ENCODE measurements around the gene CYB5A. TPM values are rescaled to one million over a fixed set of nuclear protein-coding genes. Genes with fewer than 3 reads are reported as not detected.

Gene CYB5A
- total RNA-seq, 1 experiment from 2014 or later, result 130 TPM

- H3K9ac ChIP-seq (ENCODE audit: low read length), result no peak overlapping the region
- ChIA-PET CTCF (no interaction called here), POLR2A (ENCODE audit: unreplicated experiment) (no interaction called here)
- H3K36me3 ChIP-seq (ENCODE audit: low read depth, low read length), result no peaks in the 10 kb centered on the region
- H3K79me2 ChIP-seq (ENCODE audit: low read length), result no peaks in the 10 kb centered on the region
- no peak overlapping the region for H3K4me3 ChIP-seq (ENCODE audit: low read length)
- no peaks in the 10 kb centered on the region for H3F3A ChIP-seq (ENCODE audit: low read length, unreplicated experiment)
- no peak overlapping the region for H2AFZ ChIP-seq (ENCODE audit: low read length)
- DNase-seq (no peak), ATAC-seq (no peak)
- no peak for TF ChIP-seq EZH2 (IDR thresholded peaks at IDR 0.05; ENCODE audit: low read length, unreplicated experiment)
- no peak for TF ChIP-seq EZH2phosphoT487 (IDR thresholded peaks at IDR 0.05; ENCODE audit: borderline replicate concordance, low read length)
- TF ChIP-seq CTCF (conservative IDR thresholded peaks at IDR 0.05; ENCODE audit: low read depth, low read length), result no peak
- H3K4me2 ChIP-seq (ENCODE audit: low read length), result no peak overlapping the region
- no peaks in the 10 kb centered on the region for H3K9me3 ChIP-seq (ENCODE audit: low read length)
- no peak overlapping the region for H3K27ac ChIP-seq (ENCODE audit: low read length)
- no peaks in the 10 kb centered on the region for H3K27me3 ChIP-seq (ENCODE audit: low read length)
- no peaks in the 10 kb centered on the region for H4K20me1 ChIP-seq (ENCODE audit: low read length)
- no peaks in the 10 kb centered on the region for H3K9me2 ChIP-seq (replicated peaks; ENCODE audit: low read length)
- BruUV-seq (replicated peaks), result no TSS peak
- H3K4me1 ChIP-seq (ENCODE audit: insufficient read depth, low read length), result no peaks in the 10 kb centered on the region
- intact Hi-C loops (cut with micrococcal nuclease), result no loop called here
Measured at GRCh38 chr18:74337155-74337911, 45.6 kb upstream of the CYB5A start.

DNA sequence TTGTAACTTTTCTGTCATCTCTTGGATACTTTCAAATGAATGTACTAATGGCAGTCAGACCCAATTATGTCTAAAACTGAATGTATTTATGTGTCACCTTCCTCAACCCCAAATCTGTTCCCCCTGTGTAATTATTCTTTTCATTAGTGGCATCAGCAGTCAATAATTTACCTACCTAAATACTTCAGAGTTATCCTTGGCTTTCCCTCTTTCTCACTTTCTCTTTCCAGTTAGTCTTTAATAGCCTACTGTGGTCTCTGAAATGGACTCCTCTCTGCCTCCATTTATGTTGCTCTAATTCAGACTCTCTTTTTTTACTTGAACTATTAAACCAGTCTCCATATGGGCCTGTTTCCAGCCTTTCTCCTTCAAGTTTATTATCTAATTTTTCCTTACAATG lies 44.9 kb upstream of the CYB5A start:
- H4K20me1 ChIP-seq (ENCODE audit: low read length), result no peaks in the 10 kb centered on the region
- no peaks in the 10 kb centered on the region for H3K36me3 ChIP-seq (ENCODE audit: low read depth, low read length)
- TF ChIP-seq EZH2 (IDR thresholded peaks at IDR 0.05; ENCODE audit: low read length, unreplicated experiment), result no peak
- TF ChIP-seq EZH2phosphoT487 (IDR thresholded peaks at IDR 0.05; ENCODE audit: borderline replicate concordance, low read length), result no peak
- no peak for TF ChIP-seq CTCF (conservative IDR thresholded peaks at IDR 0.05; ENCODE audit: low read depth, low read length)
- H3K4me2 ChIP-seq (ENCODE audit: low read length), result no peak overlapping the region
- no TSS peak for BruUV-seq (replicated peaks)
- CTCF ChIA-PET, result no interaction called here
- H3K79me2 ChIP-seq (ENCODE audit: low read length), result no peaks in the 10 kb centered on the region
- H3F3A ChIP-seq (ENCODE audit: low read length, unreplicated experiment), result no peaks in the 10 kb centered on the region
- no peak overlapping the region for H3K9ac ChIP-seq (ENCODE audit: low read length)
- DNase-seq, result no peak
- intact Hi-C loops (cut with micrococcal nuclease), result no loop called here
- no peak overlapping the region for H2AFZ ChIP-seq (ENCODE audit: low read length)
- no peaks in the 10 kb centered on the region for H3K9me2 ChIP-seq (replicated peaks; ENCODE audit: low read length)
- H3K4me1 ChIP-seq (ENCODE audit: insufficient read depth, low read length), result no peaks in the 10 kb centered on the region
- no peak overlapping the region for H3K4me3 ChIP-seq (ENCODE audit: low read length)
- H3K27ac ChIP-seq (ENCODE audit: low read length), result no peak overlapping the region
- POLR2A ChIA-PET (ENCODE audit: unreplicated experiment), result no interaction called here
- H3K27me3 ChIP-seq (ENCODE audit: low read length), result no peaks in the 10 kb centered on the region
- no peak for ATAC-seq
- H3K9me3 ChIP-seq (ENCODE audit: low read length), result no peaks in the 10 kb centered on the region

- no peaks in the 10 kb centered on the region for H3K27me3 ChIP-seq (ENCODE audit: low read length)
- H3K27ac ChIP-seq (ENCODE audit: low read length), result no peak overlapping the region
- no peak overlapping the region for H3K9ac ChIP-seq (ENCODE audit: low read length)
- H3K4me3 ChIP-seq (ENCODE audit: low read length), result no peak overlapping the region
- intact Hi-C loops (cut with micrococcal nuclease), result no loop called here
- no peak overlapping the region for H3K4me2 ChIP-seq (ENCODE audit: low read length)
- no peaks in the 10 kb centered on the region for H3K4me1 ChIP-seq (ENCODE audit: insufficient read depth, low read length)
- BruUV-seq (replicated peaks), result no TSS peak
- H2AFZ ChIP-seq (ENCODE audit: low read length), result no peak overlapping the region
- ATAC-seq (no peak), DNase-seq (no peak)
- H3K36me3 ChIP-seq (ENCODE audit: low read depth, low read length), result no peaks in the 10 kb centered on the region
- ChIA-PET POLR2A (ENCODE audit: unreplicated experiment) (no interaction called here), CTCF (no interaction called here)
- H3K79me2 ChIP-seq (ENCODE audit: low read length), result no peaks in the 10 kb centered on the region
- H4K20me1 ChIP-seq (ENCODE audit: low read length), result no peaks in the 10 kb centered on the region
- no peak for TF ChIP-seq EZH2 (IDR thresholded peaks at IDR 0.05; ENCODE audit: low read length, unreplicated experiment)
- TF ChIP-seq CTCF (conservative IDR thresholded peaks at IDR 0.05; ENCODE audit: low read depth, low read length), result no peak
- no peak for TF ChIP-seq EZH2phosphoT487 (IDR thresholded peaks at IDR 0.05; ENCODE audit: borderline replicate concordance, low read length)
- H3K9me2 ChIP-seq (replicated peaks; ENCODE audit: low read length), result no peaks in the 10 kb centered on the region
- H3F3A ChIP-seq (ENCODE audit: low read length, unreplicated experiment), result no peaks in the 10 kb centered on the region
- H3K9me3 ChIP-seq (ENCODE audit: low read length), result no peaks in the 10 kb centered on the region
Measured at GRCh38 chr18:74334242-74334893, 42.6 kb upstream of the CYB5A start.
